Suprapubic skin (tissue), 4 donors: Measurements from ENCODE around the gene ECM1.

Experiments
- CTCF ChIP-seq, 2 donors: fragments of 200-600 bp in 1 of 2; fragments of 450-650 bp in 1 of 2; sonication (generic) in 1 of 2; IDR thresholded peaks; one replicate each; pipeline ENCODE4 v1.5.1; 2016 to 2019; ENCODE audit warnings: antibody characterized with exemption in 2 of 2, mild to moderate bottlenecking in 1 of 2, moderate library complexity in 1 of 2
- POLR2A ChIP-seq, 2 donors: fragments of 450-650 bp; IDR thresholded peaks; one replicate each; pipeline ENCODE4 v1.6.1; 2017; ENCODE audit warnings: antibody characterized with exemption in 2 of 2, mild to moderate bottlenecking in 2 of 2, moderate library complexity in 2 of 2
- POLR2AphosphoS5 ChIP-seq, 3 donors: sonication (generic); formaldehyde crosslinking; IDR thresholded peaks; one replicate each; pipeline ENCODE4 v1.6.1; 2017; ENCODE audit warnings: antibody characterized with exemption in 3 of 3

GRCh38 chr1:150536836-150537731 is 29.2 kb downstream of the ECM1 start:
- TF ChIP-seq CTCF (IDR thresholded peaks at IDR 0.05) (no peak), POLR2A (IDR thresholded peaks at IDR 0.05) (no peak), POLR2AphosphoS5 (IDR thresholded peaks at IDR 0.05) (no peak)
